Liver (tissue), 9 donors: ENCODE measurements around the gene MYO1F. TPM values are rescaled to one million over a fixed set of nuclear protein-coding genes. Genes with fewer than 3 reads are reported as not detected.

ENCODE experiments used
- DNase-seq: peaks from one replicate; pipeline ENCODE4 v3.0.0-alpha.2; 2017; ENCODE audit warnings: low spot score
- H3K27ac ChIP-seq, 2 donors: one replicate each; pipeline ENCODE4 v1.7.0; 2013; ENCODE audit warnings: inconsistent platforms in 2 of 2, low read length in 2 of 2, control low read depth in 1 of 2, low read depth in 1 of 2, mild to moderate bottlenecking in 1 of 2
- H3K27me3 ChIP-seq, 4 donors: one replicate each; pipeline versions ENCODE4 v1.6.1 to v1.7.0; 2013; ENCODE audit warnings: low read length in 3 of 4, inconsistent platforms in 1 of 4, mild to moderate bottlenecking in 1 of 4, moderate library complexity in 1 of 4; ENCODE audit not compliant: control insufficient read depth in 4 of 4, insufficient read depth in 4 of 4
- H3K36me3 ChIP-seq, 4 donors: one replicate each; pipeline versions ENCODE4 v1.6.1 to v1.7.0; 2013; ENCODE audit warnings: low read length in 3 of 4, mild to moderate bottlenecking in 3 of 4, low read depth in 1 of 4, moderate library complexity in 1 of 4; ENCODE audit not compliant: control insufficient read depth in 4 of 4, insufficient read depth in 3 of 4
- H3K4me1 ChIP-seq, 4 donors: one replicate each; pipeline versions ENCODE4 v1.6.1 to v1.7.0; 2013; ENCODE audit warnings: low read length in 3 of 4, mild to moderate bottlenecking in 3 of 4, moderate library complexity in 1 of 4; ENCODE audit not compliant: control insufficient read depth in 4 of 4, insufficient read depth in 4 of 4
- H3K4me3 ChIP-seq, 3 donors: one replicate each; pipeline versions ENCODE4 v1.6.1 to v1.7.0; 2013; ENCODE audit warnings: low read length in 3 of 3, control low read depth in 1 of 3, low read depth in 1 of 3, mild to moderate bottlenecking in 1 of 3
- H3K9ac ChIP-seq, 2 donors: one replicate each; pipeline ENCODE4 v1.7.0; 2013; ENCODE audit warnings: low read length in 2 of 2, mild to moderate bottlenecking in 2 of 2, moderate library complexity in 2 of 2, control low read depth in 1 of 2, low read depth in 1 of 2
- H3K9me3 ChIP-seq, 4 donors: one replicate each; pipeline versions ENCODE4 v1.6.1 to v1.7.0; 2013; ENCODE audit warnings: low read length in 3 of 4; ENCODE audit not compliant: control insufficient read depth in 4 of 4
- FOXA2 ChIP-seq: IDR thresholded peaks from 2 replicates; pipeline ENCODE4 v1.6.1; 2016; ENCODE audit warnings: antibody characterized with exemption
- GABPA ChIP-seq, 2 donors: IDR thresholded peaks in 1 of 2; conservative IDR thresholded peaks in 1 of 2; 2 replicates each; pipeline ENCODE4 v1.6.1; 2016; ENCODE audit warnings: antibody characterized with exemption in 2 of 2, mild to moderate bottlenecking in 1 of 2, moderate library complexity in 1 of 2
- HNF4A ChIP-seq, 2 donors: conservative IDR thresholded peaks; 2 replicates each; pipeline ENCODE4 v1.6.1; 2016; ENCODE audit warnings: antibody characterized with exemption in 2 of 2, mild to moderate bottlenecking in 2 of 2
- JUND ChIP-seq, 2 donors: IDR thresholded peaks; 2 replicates each; pipeline ENCODE4 v1.6.1; 2016; ENCODE audit warnings: antibody characterized with exemption in 2 of 2
- NR2F2 ChIP-seq: IDR thresholded peaks from 2 replicates; pipeline ENCODE4 v1.6.1; 2016; ENCODE audit warnings: antibody characterized with exemption
- RAD21 ChIP-seq, 2 donors: IDR thresholded peaks; 2 replicates each; pipeline ENCODE4 v1.6.1; 2016; ENCODE audit warnings: antibody characterized with exemption in 2 of 2, mild to moderate bottlenecking in 2 of 2
- REST ChIP-seq: IDR thresholded peaks from 2 replicates; pipeline ENCODE4 v1.6.1; 2016; ENCODE audit warnings: antibody characterized with exemption, mild to moderate bottlenecking
- RXRA ChIP-seq, 2 donors: IDR thresholded peaks; 2 replicates each; pipeline ENCODE4 v1.6.1; 2017 to 2018; ENCODE audit warnings: antibody characterized with exemption in 2 of 2, mild to moderate bottlenecking in 1 of 2
- ZBTB33 ChIP-seq: IDR thresholded peaks from 2 replicates; pipeline ENCODE4 v1.6.1; 2016; ENCODE audit warnings: antibody characterized with exemption
- WGBS: extraction: QIAGEN DNeasy Blood & Tissue Kit; methylation state at CpG from one replicate; pipeline ENCODE4 v1.1.7; 2013; 5-methylcytosine and 5-hydroxymethylcytosine counted together
- polyA plus RNA-seq, 2 donors: library from polyadenylated mRNA; stranded (reverse) in 1 of 2; unstranded in 1 of 2; fragments of 200-250 nt in 1 of 2; fragments of >200 nt in 1 of 2; fragmentation: Nextera tagmentation in 1 of 2; extraction: Ambion mirVana in 1 of 2; gene quantifications; one replicate each; pipeline versions ENCODE4 v1.2.1 to v1.2.3, GENCODE V29; 2013 to 2015
- total RNA-seq, 2 donors: library from RNA; depleted of rRNA; stranded (reverse); fragments of >200 nt; gene quantifications; one replicate each; pipeline ENCODE4 v1.2.3, GENCODE V29; 2014
- TF ChIP-seq, protein P1 (sequence below): fragments of 150-350 bp; IDR thresholded peaks from 2 replicates; pipeline ENCODE4 v1.5.1; 2017; ENCODE audit warnings: improper control_type of control experiment, low read depth, low read length; ENCODE audit not compliant: missing input control
- TF ChIP-seq, protein P2 (sequence below): IDR thresholded peaks from 2 replicates; pipeline ENCODE4 v1.6.1; 2016; ENCODE audit warnings: antibody characterized with exemption
- donor health status: healthy.
- donor health status: healthy.
- donor health status: healthy.
- donor health status: healthy.
- donor health status: healthy.

MYO1F gene
- total and polyA plus RNA-seq, 4 donors = 6.1 to 20.4 (median 12.0) TPM

- no peak overlapping the region for H3K27ac ChIP-seq
- H3K9ac ChIP-seq = no peak overlapping the region
- H3K4me3 ChIP-seq = no peak overlapping the region
- TF ChIP-seq JUND (IDR thresholded peaks at IDR 0.05) (no peak), GABPA (IDR thresholded peaks at IDR 0.05 in 1 of 2, conservative IDR thresholded peaks at IDR 0.05 in 1 of 2) (no peak), ZBTB33 (no peak), HNF4A (conservative IDR thresholded peaks at IDR 0.05) (no peak), FOXA2 (no peak), RAD21 (IDR thresholded peaks at IDR 0.05) (no peak), NR2F2 (no peak)
- TF ChIP-seq, protein P1, sequence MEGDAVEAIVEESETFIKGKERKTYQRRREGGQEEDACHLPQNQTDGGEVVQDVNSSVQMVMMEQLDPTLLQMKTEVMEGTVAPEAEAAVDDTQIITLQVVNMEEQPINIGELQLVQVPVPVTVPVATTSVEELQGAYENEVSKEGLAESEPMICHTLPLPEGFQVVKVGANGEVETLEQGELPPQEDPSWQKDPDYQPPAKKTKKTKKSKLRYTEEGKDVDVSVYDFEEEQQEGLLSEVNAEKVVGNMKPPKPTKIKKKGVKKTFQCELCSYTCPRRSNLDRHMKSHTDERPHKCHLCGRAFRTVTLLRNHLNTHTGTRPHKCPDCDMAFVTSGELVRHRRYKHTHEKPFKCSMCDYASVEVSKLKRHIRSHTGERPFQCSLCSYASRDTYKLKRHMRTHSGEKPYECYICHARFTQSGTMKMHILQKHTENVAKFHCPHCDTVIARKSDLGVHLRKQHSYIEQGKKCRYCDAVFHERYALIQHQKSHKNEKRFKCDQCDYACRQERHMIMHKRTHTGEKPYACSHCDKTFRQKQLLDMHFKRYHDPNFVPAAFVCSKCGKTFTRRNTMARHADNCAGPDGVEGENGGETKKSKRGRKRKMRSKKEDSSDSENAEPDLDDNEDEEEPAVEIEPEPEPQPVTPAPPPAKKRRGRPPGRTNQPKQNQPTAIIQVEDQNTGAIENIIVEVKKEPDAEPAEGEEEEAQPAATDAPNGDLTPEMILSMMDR = no peak
- no peaks in the 10 kb centered on the region for H3K27me3 ChIP-seq
- 72% methylated on average over 5 of the region's 5 CpGs for WGBS
- peaks cover 0 to 27% (median 13%) of the 10 kb centered on the region in 4 donors for H3K4me1 ChIP-seq
- DNase-seq = no peak
- H3K9me3 ChIP-seq = no peaks in the 10 kb centered on the region
- no peaks in the 10 kb centered on the region for H3K36me3 ChIP-seq
Observed at GRCh38 chr19:8612807-8613171, 35.5 kb upstream of the MYO1F start.

GRCh38 chr19:8611877-8612806 is 34.9 kb upstream of the MYO1F start:
- DNase-seq = no peak
- H3K36me3 ChIP-seq = no peaks in the 10 kb centered on the region
- H3K4me1 ChIP-seq = peaks cover 0 to 32% (median 18%) of the 10 kb centered on the region in 4 donors
- H3K27ac ChIP-seq = peak overlapping the region in 1 of 2 donors; percentile 8
- no peak for TF ChIP-seq RXRA (IDR thresholded peaks at IDR 0.05)
- TF ChIP-seq REST = no peak
- TF ChIP-seq, protein P2, sequence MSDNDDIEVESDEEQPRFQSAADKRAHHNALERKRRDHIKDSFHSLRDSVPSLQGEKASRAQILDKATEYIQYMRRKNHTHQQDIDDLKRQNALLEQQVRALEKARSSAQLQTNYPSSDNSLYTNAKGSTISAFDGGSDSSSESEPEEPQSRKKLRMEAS = no peak
- TF ChIP-seq HNF4A (conservative IDR thresholded peaks at IDR 0.05) = no peak
- TF ChIP-seq NR2F2 = peak; percentile 78
- TF ChIP-seq FOXA2 = no peak
- no peaks in the 10 kb centered on the region for H3K27me3 ChIP-seq
- no peaks in the 10 kb centered on the region for H3K9me3 ChIP-seq
- no peak overlapping the region for H3K4me3 ChIP-seq
- no peak overlapping the region for H3K9ac ChIP-seq
- 71% methylated on average over 12 of the region's 12 CpGs for WGBS
